Left forelimb (tissue), 1 donor: ENCODE data around the gene DIP2B.
"Not testable (repeated sequence)": the region's sequence is repeated elsewhere in the genome, so short reads cannot be mapped to it uniquely, and the experiment has no call there.

Experiments used
- DNase-seq: peaks from one replicate; pipeline ENCODE4 v3.0.0-alpha.2; 2018; ENCODE audit warnings: low spot score

Gene DIP2B

DNA sequence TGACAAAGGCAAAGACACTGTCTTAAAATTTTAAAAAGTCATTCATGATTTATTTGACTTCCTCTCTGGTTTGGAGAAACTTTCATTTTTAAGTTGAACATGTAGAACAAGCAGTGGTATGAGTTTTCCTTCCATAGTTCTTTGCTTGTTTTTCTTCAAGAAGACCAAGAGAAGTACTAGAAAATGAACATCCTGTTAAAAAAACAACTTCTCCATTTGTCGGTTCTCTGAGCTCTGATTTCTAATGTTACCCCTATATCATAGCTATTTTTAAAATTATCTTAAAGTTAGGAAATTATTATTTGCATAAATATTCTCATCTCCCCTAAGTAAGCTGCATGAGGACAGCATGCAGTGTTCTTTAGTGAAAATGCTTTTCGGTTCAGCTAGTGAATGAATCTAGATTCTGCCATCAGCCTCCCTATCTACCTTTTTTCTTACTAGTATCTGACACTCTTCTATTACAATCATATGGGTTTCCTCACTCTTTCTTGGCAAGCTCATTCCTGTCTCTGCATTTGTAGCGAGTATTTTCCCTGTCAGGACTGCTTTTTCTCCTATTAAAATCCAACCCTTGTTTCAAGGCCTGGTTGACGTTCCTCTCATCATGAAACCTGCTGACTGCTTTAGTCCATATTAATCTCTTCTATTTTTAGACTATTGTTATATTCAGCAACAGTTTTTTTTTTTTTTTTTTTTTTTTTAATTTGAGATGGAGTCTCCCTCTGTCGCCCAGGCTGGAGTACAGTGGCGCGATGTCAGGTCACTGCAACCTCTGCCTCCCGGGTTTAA lies 15.8 kb downstream of the DIP2B start:
- no peak for DNase-seq

DNA sequence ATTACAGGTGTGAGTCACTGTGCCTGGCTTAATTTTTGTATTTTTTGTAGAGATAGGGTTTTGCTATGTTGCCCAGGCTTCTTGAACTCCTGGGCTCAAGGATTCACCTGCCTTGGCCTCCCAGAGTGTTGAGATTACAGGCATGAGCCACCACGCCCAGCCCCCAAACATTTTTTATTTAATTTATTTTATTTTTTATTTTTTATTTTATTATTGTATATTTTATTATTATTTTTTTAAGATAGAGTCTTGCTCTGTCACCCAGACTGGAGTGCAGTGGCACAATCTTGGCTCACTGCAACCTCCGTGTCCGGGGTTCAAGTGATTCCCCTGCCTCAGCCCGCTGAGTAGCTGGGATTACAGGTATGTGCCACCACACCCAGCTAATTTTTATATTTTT lies 17.0 kb downstream of the DIP2B start:
- DNase-seq: not testable (repeated sequence)

DNA sequence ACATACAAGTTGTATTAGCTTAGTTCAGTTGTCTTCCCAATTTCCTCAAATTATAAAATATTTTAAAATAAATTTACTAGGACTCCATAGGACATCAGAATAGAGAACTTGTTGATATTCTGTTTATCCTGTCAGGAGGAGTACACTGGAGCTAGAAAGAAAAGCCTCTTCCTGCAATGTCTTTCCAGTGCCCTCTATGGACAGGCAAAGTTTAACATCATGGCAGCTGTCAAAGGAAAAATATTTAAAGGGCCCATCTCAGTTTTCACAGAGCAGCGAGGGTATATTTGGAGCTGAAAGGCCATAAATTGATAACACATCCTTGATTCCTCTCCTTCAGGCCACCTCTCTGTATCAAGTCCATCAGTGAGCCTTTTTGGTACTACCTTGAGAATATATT lies 19.0 kb downstream of the DIP2B start:
- no peak for DNase-seq

DNA sequence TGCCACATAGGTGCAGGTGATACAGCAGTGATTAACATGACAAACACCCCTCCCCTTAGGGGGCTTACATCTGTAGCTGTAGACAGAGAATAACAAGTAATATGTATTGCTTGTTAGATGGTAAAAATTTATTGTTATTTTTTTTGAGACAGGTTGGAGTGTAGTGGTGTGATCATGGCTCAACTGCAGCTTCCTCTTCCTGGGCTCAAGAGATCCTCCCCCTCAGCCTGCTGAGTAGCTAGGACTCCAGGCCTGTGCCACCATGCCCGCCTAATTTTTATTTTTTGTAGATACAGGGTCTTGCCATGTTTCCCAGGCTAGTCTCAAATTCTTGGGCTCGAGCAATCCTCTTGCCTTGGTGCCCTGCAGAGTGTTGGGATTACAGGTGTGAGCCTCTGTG lies 19.8 kb downstream of the DIP2B start:
- DNase-seq: no peak

DNA sequence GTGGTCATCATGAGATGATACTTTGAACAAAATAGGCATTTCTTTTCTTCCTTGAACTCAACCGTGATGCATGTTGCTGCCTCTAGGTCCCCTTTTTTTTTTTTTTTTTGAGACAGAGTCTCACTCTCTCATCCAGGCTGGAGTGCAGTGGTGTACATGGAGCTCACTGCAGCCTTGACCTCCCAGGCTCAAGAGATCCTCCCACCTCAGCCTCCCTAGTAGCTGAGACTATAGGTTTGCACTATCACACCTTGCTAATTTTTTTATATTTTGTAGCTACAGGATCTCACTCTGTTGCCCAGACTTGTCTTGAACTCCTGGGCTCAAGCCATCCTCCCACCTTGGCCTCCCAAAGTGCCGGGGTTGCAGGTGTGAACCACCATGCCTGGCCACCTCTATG lies 20.6 kb downstream of the DIP2B start:
- no peak for DNase-seq

DNA sequence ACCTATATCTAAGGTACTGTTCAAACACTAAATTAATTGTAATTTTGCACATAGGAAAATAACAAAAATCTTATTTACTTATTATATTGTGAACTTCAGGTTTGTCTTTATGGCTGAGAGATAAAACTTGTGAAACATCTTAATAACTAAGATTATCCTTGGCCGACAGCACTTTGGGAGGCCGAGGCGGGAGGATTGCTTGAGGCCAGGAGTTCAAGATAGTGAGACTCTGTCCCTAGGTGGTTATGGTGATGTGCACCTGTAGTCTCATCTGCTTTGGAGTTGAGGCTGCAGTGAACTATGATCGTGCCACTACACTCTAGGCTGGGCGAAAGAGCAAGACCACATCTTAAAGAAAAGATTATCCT lies 22.6 kb downstream of the DIP2B start:
- DNase-seq: no peak

DNA sequence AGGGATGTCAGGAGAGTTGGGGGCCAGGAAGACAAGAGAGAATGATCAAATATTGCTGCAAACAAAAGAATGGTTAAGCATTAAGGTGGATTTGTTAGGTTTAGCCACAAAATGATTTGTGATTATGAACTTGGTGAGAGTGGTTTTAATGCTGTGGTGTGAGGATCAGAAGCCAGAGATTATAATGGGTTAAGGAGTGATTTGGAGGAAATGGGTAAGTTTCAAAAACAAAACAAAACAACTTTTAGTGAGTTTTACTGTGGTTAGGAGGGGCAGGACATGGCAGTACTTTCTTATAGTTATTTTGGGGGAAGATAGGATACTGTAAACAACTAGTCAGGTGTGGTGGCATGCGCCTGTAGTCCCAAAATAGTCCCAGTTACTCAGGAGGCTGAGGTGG lies 24.0 kb downstream of the DIP2B start:
- no peak for DNase-seq

DNA sequence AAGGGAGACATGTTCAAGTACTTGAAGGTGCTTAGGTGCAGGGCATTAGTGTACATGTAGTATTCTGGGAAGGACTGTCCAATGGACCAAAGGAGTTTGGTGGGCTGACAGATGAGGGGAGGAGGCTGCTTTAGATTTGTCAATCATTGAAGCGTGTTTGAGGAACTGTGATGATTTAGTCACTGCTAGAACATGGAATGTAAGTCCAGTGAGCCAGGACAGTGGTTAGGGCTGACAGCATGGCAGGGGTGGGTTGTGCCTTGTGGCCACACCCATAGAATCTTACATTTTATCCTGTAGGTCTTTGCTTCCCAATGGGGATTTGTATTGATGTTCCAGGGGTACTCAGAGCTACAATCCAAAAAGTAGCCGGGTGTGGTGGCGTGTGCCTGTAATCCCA lies 24.6 kb downstream of the DIP2B start:
- no peak for DNase-seq

DNA sequence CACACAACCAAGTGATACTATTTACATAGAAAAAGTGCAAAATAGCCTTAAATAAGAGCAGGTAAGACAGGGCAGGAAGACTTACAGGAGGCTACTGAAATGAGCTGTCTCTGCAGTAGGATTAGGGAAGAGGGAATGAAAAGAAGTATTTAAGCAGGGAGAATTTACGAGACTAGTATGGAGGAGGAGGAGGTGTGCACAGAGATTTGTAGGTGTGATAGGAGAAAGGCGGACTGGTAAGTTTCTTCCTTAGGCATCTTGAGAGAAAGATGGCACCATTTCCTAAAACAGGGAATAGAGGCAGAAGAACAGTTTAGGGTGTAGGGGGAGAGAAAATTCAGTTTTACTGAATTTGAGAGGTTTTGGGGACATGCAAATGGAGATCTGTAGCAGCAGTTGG lies 25.7 kb downstream of the DIP2B start:
- no peak for DNase-seq

DNA sequence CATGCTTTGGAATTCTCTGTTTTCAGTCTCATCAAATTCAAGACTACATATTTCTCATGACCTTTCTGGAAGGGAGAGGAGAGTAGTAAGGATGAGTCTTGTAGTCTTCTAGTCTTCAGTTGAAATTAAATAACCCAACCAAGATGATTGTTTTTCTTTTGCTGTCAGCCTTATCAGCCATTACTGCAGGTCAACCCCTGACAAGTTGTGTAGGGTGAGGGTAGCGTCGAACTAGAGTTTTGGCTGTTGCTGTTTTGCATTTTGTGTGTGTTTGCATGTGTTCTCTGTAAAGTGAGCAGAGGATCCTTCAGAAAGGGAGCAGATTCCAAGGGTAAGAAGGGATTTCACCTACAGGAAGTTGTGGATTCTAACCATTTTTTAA lies 28.4 kb downstream of the DIP2B start:
- no peak for DNase-seq

DNA sequence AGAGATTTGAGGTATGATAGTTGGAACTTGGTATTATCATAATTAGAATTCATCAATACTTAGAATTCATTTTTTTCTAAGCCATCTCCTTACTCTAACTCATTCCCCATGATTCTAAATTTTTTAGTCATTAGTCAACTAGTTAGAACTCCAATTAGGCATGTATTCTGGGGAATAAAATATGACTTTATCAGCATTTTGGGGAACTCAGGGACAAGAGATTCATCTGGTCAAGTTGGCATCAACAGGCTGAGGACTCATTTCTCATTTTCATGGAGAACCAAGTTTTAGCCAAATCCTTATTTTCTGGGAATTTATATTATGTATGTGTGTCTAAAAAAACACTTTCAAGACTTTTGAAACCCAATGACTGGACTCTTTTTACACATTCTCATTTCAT lies 29.2 kb downstream of the DIP2B start:
- DNase-seq: no peak

DNA sequence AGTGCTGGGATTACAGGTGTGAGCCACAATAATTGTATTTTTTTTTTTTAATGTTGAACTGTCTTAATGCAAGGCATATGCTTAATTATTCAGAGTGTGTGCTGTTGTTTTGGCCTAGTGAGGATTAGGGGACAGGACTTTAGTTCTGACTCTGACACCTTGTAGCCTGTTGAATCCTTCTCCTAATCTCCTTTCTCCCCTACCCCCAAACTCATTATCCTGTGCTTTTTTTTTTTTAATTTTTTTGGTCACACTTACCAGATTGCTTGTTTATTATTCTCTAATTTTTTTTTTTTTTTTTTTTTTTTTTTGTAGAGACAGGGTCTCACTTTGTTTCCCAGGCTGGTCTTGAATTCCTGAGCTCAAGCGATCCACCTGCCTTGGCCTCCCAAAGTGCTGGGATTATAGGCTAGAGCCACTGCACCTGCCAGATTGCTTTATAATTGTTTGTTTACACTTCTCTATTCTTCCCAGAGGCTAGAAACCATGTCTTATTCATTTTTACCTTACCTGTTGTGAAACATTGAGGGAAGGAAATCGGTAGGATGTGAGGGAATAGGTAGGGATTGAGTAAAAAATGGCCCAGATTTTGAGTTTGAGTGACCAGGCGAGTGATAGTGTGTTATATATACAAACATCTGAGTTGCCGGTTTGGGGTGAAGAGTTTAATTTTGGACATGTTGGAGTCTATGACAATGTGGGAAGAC lies 32.2 kb downstream of the DIP2B start:
- no peak for DNase-seq

DNA sequence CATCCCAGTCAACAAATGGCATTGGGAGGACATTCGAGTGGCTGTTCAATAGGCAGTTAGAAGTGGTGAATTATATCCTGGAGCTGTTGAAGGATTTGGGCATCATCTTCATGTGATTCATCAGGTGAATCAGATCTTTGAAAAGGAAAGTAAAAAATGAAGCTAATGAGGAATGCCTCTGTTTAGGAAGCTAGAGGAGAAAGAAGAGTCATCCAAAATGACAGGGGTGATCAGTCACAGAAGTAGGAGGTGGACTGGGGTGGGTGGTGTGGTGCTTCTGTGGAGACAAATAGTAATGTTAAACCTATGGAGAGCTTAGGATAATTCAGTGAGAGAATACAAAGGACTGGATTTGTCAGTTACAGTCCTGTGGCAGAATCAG lies 32.7 kb downstream of the DIP2B start:
- no peak for DNase-seq

DNA sequence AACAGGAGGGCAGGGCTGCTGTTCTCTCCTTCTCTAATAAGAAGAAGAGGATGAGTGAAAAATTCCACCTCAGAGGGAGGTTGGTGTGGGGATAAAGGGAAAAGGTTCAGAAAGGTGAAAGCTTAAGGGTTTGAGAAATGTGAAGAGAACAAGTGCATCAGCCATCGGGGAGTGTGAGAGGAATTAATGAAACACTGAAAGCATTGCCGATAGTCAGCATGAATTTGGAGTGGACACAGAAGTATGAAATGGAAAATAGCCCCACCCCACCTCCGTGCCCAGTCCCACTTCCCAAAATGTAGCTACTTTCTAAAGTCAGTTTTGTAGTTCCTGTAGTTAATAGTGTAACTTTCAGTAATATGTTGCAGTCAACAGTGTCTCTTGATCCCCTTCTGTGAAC lies 33.4 kb downstream of the DIP2B start:
- DNase-seq: no peak

DNA sequence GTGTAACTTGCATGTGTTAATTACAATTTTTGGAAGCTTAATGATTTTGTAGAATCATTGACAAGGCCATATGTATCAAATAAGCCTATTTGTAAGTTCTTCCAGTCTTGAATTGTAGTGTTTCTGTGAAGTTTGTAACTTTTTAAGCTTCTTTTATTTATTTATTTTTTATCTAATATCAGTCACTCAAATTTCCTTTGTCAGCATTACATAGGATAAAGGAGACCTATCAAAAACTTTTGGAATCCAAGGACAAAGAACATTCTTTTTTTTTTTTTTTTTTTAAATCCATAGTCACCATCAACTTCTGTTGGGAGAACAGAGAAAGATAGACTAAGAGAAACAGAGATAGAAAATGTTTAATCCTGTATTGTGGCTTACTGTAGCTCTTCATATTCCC lies 36.4 kb downstream of the DIP2B start:
- no peak for DNase-seq

DNA sequence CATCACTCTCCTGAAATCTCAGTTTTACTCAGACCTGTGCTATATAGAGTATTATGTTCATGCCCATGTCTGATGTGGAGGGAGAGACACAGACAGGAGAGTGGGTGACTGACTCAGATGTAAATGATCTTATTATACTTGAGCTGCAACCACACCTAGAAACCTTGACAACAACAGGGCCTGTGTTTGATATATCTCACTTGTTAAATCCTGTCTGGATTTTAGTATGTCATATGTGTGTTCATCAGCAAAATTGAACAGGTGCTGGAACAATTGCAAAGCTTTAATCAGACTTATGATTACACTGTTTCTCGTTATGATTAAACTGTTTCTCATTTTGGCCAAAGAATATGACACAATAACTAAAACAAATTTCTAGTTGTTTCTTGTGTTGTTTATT lies 37.7 kb downstream of the DIP2B start:
- DNase-seq: no peak

DNA sequence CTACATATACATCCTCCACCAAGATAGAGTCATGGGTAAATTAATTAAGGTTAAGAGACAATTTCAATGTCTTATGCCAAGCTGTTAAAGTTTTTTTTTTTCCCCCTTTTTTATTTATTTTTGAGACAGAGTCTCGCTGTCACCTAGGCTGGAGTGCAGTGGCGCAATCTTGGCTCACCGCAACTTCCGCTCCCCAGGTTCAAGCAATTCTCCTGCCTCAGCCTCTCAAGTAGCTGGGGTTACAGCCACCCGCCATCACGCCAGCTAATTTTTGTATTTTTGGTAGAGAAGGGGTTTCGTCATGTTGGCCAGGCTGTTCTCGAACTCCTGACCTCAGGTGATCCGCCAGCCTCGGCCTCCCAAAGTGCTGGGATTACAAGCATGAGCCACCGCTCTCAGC lies 38.4 kb downstream of the DIP2B start:
- not testable (repeated sequence) for DNase-seq

DNA sequence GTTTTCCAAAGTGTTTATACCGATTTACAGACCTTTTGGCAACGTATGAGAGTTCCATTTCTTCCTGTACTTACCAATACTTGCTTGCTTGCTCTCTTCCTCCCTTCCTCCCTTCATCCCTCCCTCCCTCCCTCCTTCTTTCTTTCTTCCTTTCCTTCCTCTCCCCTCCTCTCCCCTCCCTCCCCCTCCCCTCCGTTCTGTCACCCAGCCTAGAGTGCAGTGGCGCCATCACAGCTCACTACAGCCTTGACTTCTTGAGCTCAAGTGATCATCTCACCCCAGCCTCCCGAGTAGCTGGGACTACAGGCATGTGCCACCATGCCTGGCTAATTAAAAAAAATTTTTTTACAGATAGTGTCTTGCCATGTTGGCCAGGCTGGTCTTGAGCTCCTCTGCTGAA lies 40.4 kb downstream of the DIP2B start:
- no peak for DNase-seq

DNA sequence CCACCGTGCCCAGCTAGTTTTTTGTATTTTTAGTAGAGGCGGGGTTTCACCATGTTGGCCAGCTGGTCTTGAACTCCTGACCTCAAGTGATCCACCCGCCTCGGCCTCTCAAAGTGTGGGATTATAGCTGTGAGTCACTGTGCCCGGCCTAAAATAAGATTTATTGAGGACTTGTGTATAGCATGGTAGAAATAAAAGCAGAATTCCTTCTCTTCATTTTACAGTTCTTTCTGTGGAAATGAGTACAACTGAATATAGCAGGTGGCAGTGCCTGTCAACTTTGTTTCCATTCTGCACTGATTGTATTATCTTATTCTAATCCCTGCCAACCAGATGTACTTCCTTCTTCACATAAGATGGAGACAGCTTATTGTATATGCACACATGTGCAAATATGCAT lies 41.0 kb downstream of the DIP2B start:
- DNase-seq: no peak

DNA sequence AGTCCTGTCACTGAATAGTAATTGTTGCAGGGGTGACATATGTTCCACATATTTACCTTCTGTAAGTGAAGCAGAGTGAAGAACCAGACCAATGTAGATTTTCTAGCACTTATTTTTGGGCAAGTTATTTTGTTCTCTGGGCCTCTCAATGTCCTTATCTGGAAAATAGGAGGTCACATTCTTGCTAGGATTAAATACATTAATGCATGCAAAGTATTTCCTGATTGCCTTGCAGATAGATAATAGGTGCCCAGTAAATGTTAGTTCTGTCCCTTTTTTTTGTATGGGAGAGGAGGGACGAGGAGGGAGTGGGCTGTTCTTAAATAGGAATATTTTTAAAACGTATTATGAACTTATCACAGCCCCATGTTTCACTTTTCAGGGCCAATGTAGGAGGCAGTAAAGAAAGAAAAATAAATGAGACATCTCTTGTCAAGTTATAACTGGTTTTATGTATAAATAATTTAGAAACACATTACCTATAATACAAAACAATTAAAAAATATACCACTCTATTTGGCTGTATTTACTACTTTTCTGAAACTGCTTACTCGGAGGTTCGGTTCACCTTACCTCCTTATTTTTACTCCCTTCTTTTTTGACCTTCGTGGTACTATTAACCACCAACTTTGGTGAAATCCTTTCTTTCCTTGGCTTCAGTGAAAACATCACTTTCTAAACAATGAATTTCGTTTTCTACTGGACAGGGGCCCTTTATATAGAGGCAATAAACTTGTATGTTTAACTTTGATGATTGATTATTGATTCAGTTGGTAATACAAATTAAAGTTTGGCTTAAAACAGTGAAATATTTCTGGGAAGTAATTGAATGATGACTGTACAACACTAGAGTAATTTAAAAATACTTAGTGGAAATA lies 41.9 kb downstream of the DIP2B start:
- DNase-seq: no peak

DNA sequence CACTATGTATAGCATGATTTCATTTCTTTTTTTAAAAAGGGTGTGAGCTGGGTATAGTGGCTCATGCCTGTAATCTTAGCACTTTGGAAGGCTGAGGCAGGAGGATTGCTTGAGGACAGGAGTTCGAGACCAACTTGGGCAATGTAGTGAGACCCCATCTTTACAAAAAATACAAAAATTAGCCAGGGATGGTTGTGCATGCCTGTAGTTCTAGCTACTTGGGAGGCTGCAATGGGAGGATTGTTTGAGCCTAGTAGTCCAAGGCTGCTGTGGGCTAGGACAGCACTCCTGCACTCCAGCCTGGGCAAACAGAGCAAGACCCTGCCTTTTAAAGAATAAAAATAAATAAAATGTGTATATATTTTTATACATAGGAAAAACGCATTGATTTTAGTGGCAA lies 43.0 kb downstream of the DIP2B start:
- no peak for DNase-seq

DNA sequence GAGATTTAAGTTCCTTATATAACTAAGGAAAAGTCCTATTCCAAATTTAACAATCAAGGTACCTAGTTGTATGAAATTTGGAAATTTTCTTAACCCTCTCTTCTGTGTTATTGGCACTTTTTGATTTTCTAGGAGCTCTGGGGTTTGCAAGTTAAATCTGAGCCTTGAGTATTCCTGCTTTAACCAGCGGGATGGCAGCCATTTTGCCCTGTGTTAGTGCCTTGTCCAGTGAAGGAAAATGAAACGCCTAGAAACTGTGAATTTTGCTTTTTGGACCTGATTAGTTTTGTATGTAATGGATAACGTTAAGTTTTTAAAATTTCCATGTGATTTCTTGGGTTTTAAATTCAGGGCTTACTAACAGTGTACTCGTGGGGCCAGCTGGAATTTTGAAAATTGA lies 45.1 kb downstream of the DIP2B start:
- no peak for DNase-seq
